HEK293T (cell line): Measurements from ENCODE around the gene VPREB3.
"Not testable (repeated sequence)": the region's sequence is repeated elsewhere in the genome, so short reads cannot be mapped to it uniquely, and the experiment has no call there.

ENCODE experiments used
- CTCF ChIA-PET: fragments of 350-600 bp; formaldehyde crosslinking; extraction: SDS; loops from one replicate; lab custom pipeline; 2021; ENCODE audit warnings: antibody characterized with exemption, inconsistent platforms; lab: Yijun Ruan, JAX
- POLR2A ChIA-PET: fragments of 350-600 bp; formaldehyde crosslinking; extraction: SDS; loops from one replicate; lab custom pipeline; 2020; ENCODE audit warnings: antibody characterized with exemption, inconsistent platforms; lab: Yijun Ruan, JAX
- DNase-seq: peaks from one replicate; pipeline ENCODE4 v3.0.0; 2012; ENCODE audit warnings: mixed read lengths; ENCODE audit errors: extremely low spot score
- ARNT ChIP-seq: fragments of 450-650 bp; IDR thresholded peaks from 2 replicates; pipeline ENCODE4 v1.6.1; 2017; ENCODE audit warnings: mild to moderate bottlenecking
- BHLHE40 ChIP-seq: fragments of 450-650 bp; IDR thresholded peaks from 2 replicates; pipeline ENCODE4 v1.6.1; 2016; ENCODE audit warnings: mild to moderate bottlenecking, moderate library complexity, borderline replicate concordance
- CTBP1 ChIP-seq: fragments of 450-650 bp; IDR thresholded peaks from 2 replicates; pipeline ENCODE4 v1.6.1; 2016; ENCODE audit warnings: borderline replicate concordance
- ELF4 ChIP-seq: fragments of 450-650 bp; IDR thresholded peaks from 2 replicates; pipeline ENCODE4 v1.6.1; 2017; ENCODE audit warnings: antibody characterized with exemption
- FOXA1 ChIP-seq: fragments of 450-650 bp; IDR thresholded peaks from 2 replicates; pipeline ENCODE4 v1.6.1; 2016; ENCODE audit warnings: mild to moderate bottlenecking
- FOXK2 ChIP-seq: fragments of 450-650 bp; IDR thresholded peaks from 2 replicates; pipeline ENCODE4 v1.6.1; 2016; ENCODE audit warnings: mild to moderate bottlenecking
- FOXM1 ChIP-seq: fragments of 450-650 bp; IDR thresholded peaks from 2 replicates; pipeline ENCODE4 v1.6.1; 2017; ENCODE audit warnings: mild to moderate bottlenecking, borderline replicate concordance
- HDGF ChIP-seq: fragments of 450-650 bp; IDR thresholded peaks from 2 replicates; pipeline ENCODE4 v1.6.1; 2017; ENCODE audit warnings: antibody characterized with exemption, borderline replicate concordance
- L3MBTL2 ChIP-seq: fragments of 450-650 bp; conservative IDR thresholded peaks from 2 replicates; pipeline ENCODE4 v1.6.1; 2016; ENCODE audit warnings: mild to moderate bottlenecking
- LEF1 ChIP-seq: fragments of 450-650 bp; IDR thresholded peaks from 2 replicates; pipeline ENCODE4 v1.6.1; 2017; ENCODE audit warnings: mild to moderate bottlenecking, borderline replicate concordance
- NFRKB ChIP-seq: fragments of 450-650 bp; IDR thresholded peaks from 2 replicates; pipeline ENCODE4 v1.6.1; 2016; ENCODE audit warnings: mild to moderate bottlenecking, moderate library complexity
- PKNOX1 ChIP-seq: fragments of 450-650 bp; IDR thresholded peaks from 2 replicates; pipeline ENCODE4 v1.6.1; 2016
- SP1 ChIP-seq: fragments of 450-650 bp; IDR thresholded peaks from 2 replicates; pipeline ENCODE4 v1.6.1; 2017
- SUZ12 ChIP-seq: fragments of 450-650 bp; IDR thresholded peaks from 2 replicates; pipeline ENCODE4 v1.6.1; 2016; ENCODE audit warnings: mild to moderate bottlenecking
- TARDBP ChIP-seq: fragments of 450-650 bp; IDR thresholded peaks from 2 replicates; pipeline ENCODE4 v1.6.1; 2016
- ZNF384 ChIP-seq: fragments of 450-650 bp; IDR thresholded peaks from 2 replicates; pipeline ENCODE4 v1.6.1; 2016

Gene VPREB3

GRCh38 chr22:23742505-23743264 is 11.5 kb downstream of the VPREB3 start:
- ChIA-PET CTCF (no interaction called here), POLR2A (interaction anchor here (2.3 kb wide), 1 partner anchor 8 kb away, joined by 6 read pairs; the partner anchor contains the start of gene ZNF70)
- TF ChIP-seq TARDBP (no peak), LEF1 (no peak), CTBP1 (no peak), SP1 (no peak), ZNF384 (no peak), FOXM1 (no peak)
- DNase-seq = no peak

DNA sequence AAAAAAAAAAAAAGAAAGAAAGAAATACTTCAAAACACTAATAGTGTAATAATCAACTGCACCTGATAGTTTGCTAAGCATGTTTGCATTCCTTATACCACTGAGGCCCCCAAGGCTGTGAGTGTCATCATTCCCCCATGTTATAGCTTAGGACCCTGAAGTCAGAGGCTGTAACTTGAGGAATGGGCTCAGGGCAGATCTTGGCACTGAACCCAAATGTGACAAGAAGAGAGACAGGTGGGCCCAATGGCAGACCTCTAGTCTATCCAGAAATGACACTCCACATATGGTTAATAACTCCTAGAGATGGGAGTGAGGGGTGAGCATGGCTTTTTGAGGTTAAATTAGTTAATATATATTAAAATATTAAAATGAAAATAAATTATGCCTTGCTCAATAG is 16.5 kb downstream of the VPREB3 start:
- ChIA-PET POLR2A (interaction anchor here (1.2 to 2.4 kb wide), 3 partner anchors 10 to 18 kb away, joined by 3 to 7 read pairs (median 3); partner anchors contain the start of gene ZNF70), CTCF (no interaction called here)
- TF ChIP-seq PKNOX1 (no peak), SP1 (no peak), HDGF (no peak), FOXA1 (no peak), TARDBP (no peak), FOXK2 (no peak), ZNF384 (no peak), SUZ12 (no peak), ARNT (no peak), LEF1 (no peak), L3MBTL2 (no peak), BHLHE40 (no peak), ELF4 (no peak), NFRKB (no peak), CTBP1 (no peak), FOXM1 (no peak)
- DNase-seq = no peak

- CTCF ChIA-PET, DNase-seq: not testable (repeated sequence)
- POLR2A ChIA-PET = interaction anchor here (1.0 to 1.3 kb wide), 2 partner anchors 15 to 40 kb away, joined by 3 to 4 read pairs; partner anchors contain the start of gene CHCHD10
Observed at GRCh38 chr22:23728108-23728507, 26.1 kb downstream of the VPREB3 start.

DNA sequence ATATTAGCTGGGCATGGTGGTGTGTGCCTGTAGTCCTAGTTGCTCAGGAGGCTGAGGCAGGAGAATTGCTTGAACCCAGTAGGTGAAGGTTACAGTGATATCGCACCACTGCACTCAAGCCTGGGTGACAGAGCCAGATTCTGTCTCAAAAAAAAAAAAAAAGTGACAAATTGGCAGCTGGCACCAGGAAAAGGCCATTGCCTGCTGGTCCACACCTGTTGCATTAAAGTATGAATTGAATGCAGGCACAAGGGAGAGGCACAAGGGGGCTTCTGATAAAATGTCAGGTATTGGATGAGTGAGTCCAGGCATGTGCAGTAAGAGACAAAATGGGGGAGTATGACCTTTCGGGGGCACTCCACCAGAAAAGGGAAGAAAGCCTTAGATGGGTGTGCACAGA is 31.5 kb downstream of the VPREB3 start:
- POLR2A ChIA-PET = interaction anchor here (1.2 kb wide), 1 partner anchor 134 kb away, joined by 3 read pairs; the partner anchor contains the start of gene SLC2A11
- CTCF ChIA-PET = interaction anchor here (0.6 kb wide), 1 partner anchor 27 kb away, joined by 3 read pairs; no protein-coding TSS in a partner anchor
- no peak for DNase-seq
- TF ChIP-seq ELF4 = no peak
- TF ChIP-seq L3MBTL2 = no peak
- TF ChIP-seq BHLHE40 = no peak
- no peak for TF ChIP-seq PKNOX1
- no peak for TF ChIP-seq HDGF
- TF ChIP-seq CTBP1 = no peak
- no peak for TF ChIP-seq FOXA1
- TF ChIP-seq FOXK2 = no peak
- TF ChIP-seq FOXM1 = no peak
- TF ChIP-seq SP1 = no peak
- TF ChIP-seq SUZ12 = no peak
- no peak for TF ChIP-seq LEF1
- no peak for TF ChIP-seq ARNT
- no peak for TF ChIP-seq NFRKB
- no peak for TF ChIP-seq ZNF384
- TF ChIP-seq TARDBP = no peak

- DNase-seq = no peak
- ChIA-PET CTCF (no interaction called here), POLR2A (interaction anchor here (1.2 kb wide), 1 partner anchor 135 kb away, joined by 3 read pairs; the partner anchor contains the start of gene SLC2A11)
- TF ChIP-seq FOXM1 = no peak
- TF ChIP-seq LEF1 = no peak
- TF ChIP-seq BHLHE40 = no peak
- TF ChIP-seq FOXK2 = no peak
- TF ChIP-seq ARNT = no peak
- no peak for TF ChIP-seq SUZ12
- TF ChIP-seq L3MBTL2 = no peak
- TF ChIP-seq NFRKB = no peak
- no peak for TF ChIP-seq TARDBP
- TF ChIP-seq CTBP1 = no peak
- TF ChIP-seq HDGF = no peak
- TF ChIP-seq PKNOX1 = no peak
Observed at GRCh38 chr22:23722160-23722559, 32.1 kb downstream of the VPREB3 start.

GRCh38 chr22:23720855-23721254 is 33.4 kb downstream of the VPREB3 start:
- ChIA-PET CTCF (no interaction called here), POLR2A (no interaction called here)
- DNase-seq = no peak
- TF ChIP-seq ZNF384 (no peak), CTBP1 (no peak), SP1 (no peak), L3MBTL2 (no peak), FOXM1 (no peak), ARNT (no peak), FOXK2 (no peak), PKNOX1 (no peak), SUZ12 (no peak), LEF1 (no peak), BHLHE40 (no peak), NFRKB (no peak), HDGF (no peak), FOXA1 (no peak), TARDBP (no peak), ELF4 (no peak)
